ENCODE results near the gene TMOD2.

Gene TMOD2

GRCh38 chr15:51750792-51751696 is at the start of gene TMOD2:
Gene TMOD2, plus strand, starts transcription at chr15:51751597. Its CDS starts 14,845 bp downstream, at chr15:51766442.
- DNase-seq (ENCODE audit: extremely low read depth in 1 of 2, low read depth in 1 of 2): peak in 1 of 2 donors; percentile 39

- DNase-seq (ENCODE audit: extremely low read depth in 1 of 2, low read depth in 1 of 2): no peak
Measured at GRCh38 chr15:51702710-51703109, 48.7 kb upstream of the TMOD2 start.

DNA sequence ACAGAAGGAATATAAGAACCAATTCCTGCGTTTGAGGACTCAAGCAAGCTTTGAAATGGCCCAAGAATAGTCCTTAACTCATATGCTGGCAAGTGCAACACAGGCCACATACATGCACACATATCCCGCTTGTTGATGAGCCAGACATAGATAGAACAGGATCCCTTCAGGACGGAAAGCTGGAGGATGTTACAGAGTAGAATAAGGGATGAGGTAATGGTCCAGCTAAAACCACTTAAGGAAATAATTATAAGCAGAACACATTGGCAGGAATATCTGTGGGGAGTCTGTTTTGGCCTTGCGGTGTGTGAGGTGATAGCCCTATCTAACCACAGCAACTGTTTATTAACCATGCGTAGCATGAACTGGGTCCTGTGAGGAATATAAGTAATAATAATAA is 45.1 kb upstream of the TMOD2 start:
- no peak for DNase-seq (ENCODE audit: extremely low read depth in 1 of 2, low read depth in 1 of 2)

GRCh38 chr15:51706926-51707608 is 44.3 kb upstream of the TMOD2 start:
- DNase-seq (ENCODE audit: extremely low read depth in 1 of 2, low read depth in 1 of 2): no peak

DNA sequence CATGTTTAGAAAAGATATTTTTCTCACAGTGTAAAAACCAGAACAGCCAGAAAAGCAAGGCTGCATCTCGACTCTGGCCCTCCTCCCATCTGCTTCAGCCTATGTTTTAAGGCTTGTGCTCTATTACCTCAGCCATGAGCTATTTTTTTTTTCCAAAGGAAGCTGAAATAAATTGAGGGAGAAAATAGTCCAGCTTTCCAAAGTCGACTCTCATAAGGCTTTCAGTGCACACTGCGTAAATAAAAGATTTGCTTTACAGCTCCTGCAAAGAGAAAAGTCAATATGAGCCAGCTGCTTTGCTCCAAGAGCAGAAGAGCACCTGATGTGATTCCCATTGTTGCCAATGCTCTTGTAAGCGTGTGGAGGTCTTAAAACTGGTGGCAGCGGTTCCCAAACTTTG is 43.4 kb upstream of the TMOD2 start:
- DNase-seq (ENCODE audit: extremely low read depth in 1 of 2, low read depth in 1 of 2): no peak

DNA sequence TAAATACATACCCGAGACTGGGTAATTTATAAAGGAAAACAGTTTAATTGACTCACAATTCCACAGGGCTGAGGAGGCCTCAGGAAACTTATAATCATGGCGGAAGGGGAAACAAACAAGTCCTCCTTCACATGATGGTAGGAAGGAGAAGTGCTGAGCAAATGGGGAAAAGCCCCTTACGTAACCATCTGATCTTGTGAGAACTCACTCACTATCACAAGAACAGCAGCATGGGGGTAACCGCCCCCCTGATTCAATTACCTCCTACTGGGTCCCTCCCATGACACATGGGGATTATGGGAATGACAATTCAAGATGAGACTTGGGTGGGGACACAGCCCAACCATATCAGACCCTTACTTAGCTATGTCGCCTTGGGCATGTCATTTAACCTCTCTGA is 42.4 kb upstream of the TMOD2 start:
- no peak for DNase-seq (ENCODE audit: extremely low read depth in 1 of 2, low read depth in 1 of 2)

DNA sequence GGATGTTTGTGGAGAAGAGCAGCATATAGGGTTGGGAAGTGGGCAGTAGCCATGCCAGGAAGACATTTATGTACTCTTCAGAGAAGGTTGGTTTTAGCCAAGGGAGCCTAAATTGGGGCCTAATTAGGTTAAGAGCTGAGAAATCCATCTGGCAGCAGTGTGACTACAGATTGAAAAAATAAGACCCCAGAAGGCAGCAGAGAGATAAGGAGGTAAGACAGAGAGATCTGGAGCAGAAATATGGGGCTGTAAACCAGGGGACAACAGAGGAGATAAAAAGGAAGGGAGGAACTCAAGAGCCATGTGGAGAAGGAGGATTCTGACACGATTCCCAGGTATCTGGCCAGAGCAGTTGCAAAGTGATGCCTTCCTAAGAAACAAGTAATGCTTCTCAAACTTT is 37.2 kb upstream of the TMOD2 start:
- no peak for DNase-seq (ENCODE audit: extremely low read depth in 1 of 2, low read depth in 1 of 2)

DNA sequence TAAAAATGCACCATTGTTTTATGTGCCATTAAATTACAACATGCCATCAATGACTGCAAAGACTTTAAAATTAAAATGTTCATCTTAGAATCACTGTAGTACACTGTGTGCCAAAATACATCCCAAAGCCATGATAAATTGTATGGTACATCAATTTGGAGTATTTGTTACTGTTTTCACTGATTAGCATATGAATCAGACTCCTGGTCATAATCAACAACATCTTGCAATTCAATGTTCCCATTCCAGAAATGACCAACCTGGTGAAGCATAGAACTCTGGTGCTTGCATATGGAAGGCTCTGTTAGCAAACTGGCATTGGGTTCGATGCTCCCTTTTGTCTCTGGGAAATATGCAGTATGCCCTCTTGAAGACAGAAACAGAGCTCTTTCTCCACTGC is 36.5 kb upstream of the TMOD2 start:
- DNase-seq (ENCODE audit: extremely low read depth in 1 of 2, low read depth in 1 of 2): no peak

- no peak for DNase-seq (ENCODE audit: extremely low read depth in 1 of 2, low read depth in 1 of 2)
Measured at GRCh38 chr15:51718219-51718618, 33.2 kb upstream of the TMOD2 start.

DNA sequence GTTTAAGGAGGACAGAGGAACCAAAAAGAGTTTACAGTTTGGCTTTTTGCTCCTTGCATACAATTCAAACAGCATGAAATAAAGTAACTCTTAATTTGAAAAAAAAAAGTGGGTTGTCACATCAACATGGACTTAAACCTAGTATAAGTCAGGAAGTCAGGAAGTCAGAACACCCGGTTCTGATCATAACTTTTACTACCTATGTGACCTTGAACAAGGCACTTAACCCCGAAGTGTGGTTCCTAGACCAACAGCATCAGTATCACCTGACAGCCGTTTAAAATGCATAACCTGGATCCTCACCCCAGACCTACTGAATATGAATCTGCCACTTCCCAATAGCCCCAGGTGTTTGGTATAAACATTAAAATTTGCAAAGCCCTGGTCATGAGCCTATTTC is 32.7 kb upstream of the TMOD2 start:
- DNase-seq (ENCODE audit: extremely low read depth in 1 of 2, low read depth in 1 of 2): no peak

DNA sequence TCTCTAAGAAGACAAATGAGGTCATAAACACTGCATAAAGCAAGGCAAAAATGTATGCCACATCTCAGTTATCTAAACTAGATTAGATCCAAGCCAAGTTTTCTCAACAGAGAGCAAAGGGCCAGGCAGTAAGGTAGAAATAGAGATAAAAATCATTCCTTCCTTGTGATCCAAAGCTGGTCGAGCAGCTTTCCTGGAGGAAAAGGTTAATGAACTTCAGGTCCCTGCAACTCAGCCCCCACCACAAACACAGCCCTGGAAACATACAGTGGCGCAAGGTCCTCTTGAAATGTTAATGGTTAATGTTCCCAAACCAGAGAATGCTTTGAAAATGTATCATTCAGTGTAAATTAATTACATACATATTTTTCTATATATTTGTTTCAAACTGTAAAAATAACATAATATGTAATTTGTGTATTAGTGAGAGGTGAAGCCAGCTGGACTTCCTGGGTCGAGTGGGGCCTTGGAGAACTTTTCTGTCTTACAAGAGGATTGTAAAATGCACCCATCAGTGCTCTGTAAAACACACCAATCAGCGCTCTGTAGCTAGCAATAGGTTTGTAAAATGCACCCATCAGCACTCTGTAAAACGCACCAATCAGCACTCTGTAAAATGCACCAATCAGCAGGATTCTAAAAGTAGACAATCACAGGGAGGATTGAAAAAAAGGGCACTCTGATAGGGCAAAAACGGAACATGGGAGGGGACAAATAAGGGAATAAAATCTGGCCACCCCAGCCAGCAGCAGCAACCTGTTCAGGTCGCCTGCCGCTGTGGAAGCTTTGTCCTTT is 31.0 kb upstream of the TMOD2 start:
- no peak for DNase-seq (ENCODE audit: extremely low read depth in 1 of 2, low read depth in 1 of 2)

GRCh38 chr15:51721199-51721960 is 30.0 kb upstream of the TMOD2 start:
- DNase-seq (ENCODE audit: extremely low read depth in 1 of 2, low read depth in 1 of 2): no peak

- DNase-seq (ENCODE audit: extremely low read depth in 1 of 2, low read depth in 1 of 2): no peak
Measured at GRCh38 chr15:51724199-51724598, 27.2 kb upstream of the TMOD2 start.

GRCh38 chr15:51724673-51725072 is 26.7 kb upstream of the TMOD2 start:
- DNase-seq (ENCODE audit: extremely low read depth in 1 of 2, low read depth in 1 of 2): no peak

GRCh38 chr15:51726302-51727073 is 24.9 kb upstream of the TMOD2 start:
- DNase-seq (ENCODE audit: extremely low read depth in 1 of 2, low read depth in 1 of 2): no peak

DNA sequence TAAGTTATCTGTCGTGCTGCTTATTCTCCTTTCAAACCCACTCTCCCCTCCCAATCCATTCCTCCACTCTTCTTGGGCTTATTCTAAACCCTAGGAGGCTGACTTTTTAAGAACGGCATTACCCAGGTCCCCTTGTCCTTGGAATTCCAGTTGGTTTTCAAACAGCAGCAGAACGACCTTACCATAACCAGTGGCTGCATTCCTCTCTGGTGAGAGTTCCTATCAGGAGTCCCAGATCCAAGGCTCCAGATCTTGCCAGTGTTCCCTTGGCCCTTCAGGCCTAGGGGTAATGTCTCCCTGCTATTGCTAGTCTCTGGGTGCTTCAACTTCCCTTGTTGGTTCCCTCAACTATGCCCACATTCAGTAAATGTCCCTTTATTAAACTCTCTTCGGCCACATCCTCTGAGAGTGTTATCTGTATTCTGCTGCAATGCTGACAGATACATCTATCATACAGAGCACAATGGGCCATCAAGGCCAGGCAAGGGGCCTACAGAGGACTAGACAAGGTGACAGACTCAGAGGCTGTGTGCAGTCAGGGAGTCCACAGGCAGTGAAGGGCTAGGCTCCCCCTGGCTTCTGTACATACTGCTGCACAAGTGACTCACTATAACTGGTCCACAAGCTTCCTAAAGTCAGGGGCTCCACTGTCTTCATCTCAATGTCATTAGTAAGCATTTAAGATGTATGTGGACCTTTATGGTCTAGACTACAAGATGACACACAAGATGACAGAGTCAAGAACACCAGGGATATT is 24.1 kb upstream of the TMOD2 start:
- DNase-seq (ENCODE audit: extremely low read depth in 1 of 2, low read depth in 1 of 2): no peak

- no peak for DNase-seq (ENCODE audit: extremely low read depth in 1 of 2, low read depth in 1 of 2)
Measured at GRCh38 chr15:51731549-51732267, 19.7 kb upstream of the TMOD2 start.

DNA sequence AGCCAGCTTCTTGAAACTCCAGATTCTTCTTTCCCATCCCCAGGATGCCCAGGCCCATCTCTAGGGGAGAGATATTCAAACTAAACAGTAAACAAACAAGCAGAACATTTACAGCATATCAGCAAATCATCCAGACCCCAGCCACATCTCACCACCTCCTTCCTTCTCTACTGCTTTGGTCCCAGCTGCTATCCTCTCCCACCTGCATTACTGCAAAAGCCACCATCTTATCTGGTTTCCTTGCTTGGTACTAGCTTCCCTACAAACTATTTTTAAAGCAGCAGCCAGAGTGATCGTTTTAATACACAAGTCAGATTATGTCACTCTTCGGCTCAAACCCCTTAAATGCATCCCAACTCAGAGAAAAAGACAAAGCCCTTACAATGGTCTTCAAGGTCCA is 18.8 kb upstream of the TMOD2 start:
- no peak for DNase-seq (ENCODE audit: extremely low read depth in 1 of 2, low read depth in 1 of 2)
